Measurements from ENCODE around the gene SARM1.

Gene SARM1

GRCh38 chr17:28369684-28370034, 1.8 kb upstream of the SARM1 start:
- DNase-seq = no peak

GRCh38 chr17:28370035-28370743, 1.3 kb upstream of the SARM1 start, which contains the start of gene VTN:
Gene VTN, minus strand, starts transcription at chr17:28370307. Its CDS starts 104 bp downstream, at chr17:28370203.
- DNase-seq = no peak

- DNase-seq = no peak
These were observed 770 bp upstream of the SARM1 start for GRCh38 chr17:28370744-28371103.

GRCh38 chr17:28372203-28372944, 880 bp downstream of the SARM1 start:
- DNase-seq = no peak

GRCh38 chr17:28372945-28373274, 1.4 kb downstream of the SARM1 start:
- no peak for DNase-seq

- no peak for DNase-seq
These were observed 8.6 kb downstream of the SARM1 start for GRCh38 chr17:28379814-28380801.

- no peak for DNase-seq
These were observed 9.8 kb downstream of the SARM1 start for GRCh38 chr17:28381141-28381825.

GRCh38 chr17:28384281-28385036, 13.0 kb downstream of the SARM1 start:
- peak; percentile 56 for DNase-seq

- DNase-seq = no peak
These were observed 13.5 kb downstream of the SARM1 start for GRCh38 chr17:28385037-28385400.

GRCh38 chr17:28385406-28385805, 13.9 kb downstream of the SARM1 start:
- no peak for DNase-seq

GRCh38 chr17:28386391-28386790, 14.9 kb downstream of the SARM1 start:
- no peak for DNase-seq

GRCh38 chr17:28388106-28388505, 16.6 kb downstream of the SARM1 start:
- no peak for DNase-seq

- DNase-seq = no peak
These were observed 18.6 kb downstream of the SARM1 start for GRCh38 chr17:28390141-28390540.

GRCh38 chr17:28390563-28390962, 19.1 kb downstream of the SARM1 start:
- DNase-seq = no peak

GRCh38 chr17:28390984-28391383, 19.5 kb downstream of the SARM1 start:
- no peak for DNase-seq

GRCh38 chr17:28391401-28391800, 19.9 kb downstream of the SARM1 start:
- no peak for DNase-seq

- DNase-seq = no peak
These were observed 21.0 kb downstream of the SARM1 start for GRCh38 chr17:28392491-28392890.

GRCh38 chr17:28394337-28395116, 23.0 kb downstream of the SARM1 start:
- no peak for DNase-seq

- DNase-seq = no peak
These were observed 23.9 kb downstream of the SARM1 start for GRCh38 chr17:28395426-28395825.

- DNase-seq = no peak
These were observed 24.5 kb downstream of the SARM1 start for GRCh38 chr17:28395968-28396367.

GRCh38 chr17:28396635-28397239, 25.2 kb downstream of the SARM1 start:
- no peak for DNase-seq

All from central memory CD4-positive, alpha-beta T cell (primary cell).